Measurements from ENCODE around the gene ZNF175. TPM values are rescaled to one million over a fixed set of nuclear protein-coding genes. Genes with fewer than 3 reads are reported as not detected.

Gene ZNF175
- polyA plus RNA-seq (2011; rRNA removed) (6.4 and 7.5 TPM in 2 replicates), polyA plus RNA-seq (2017; fragmentation: RNase III; extraction: RNeasy Plus Mini Kit Qiagen cat#74134 plus additional on column Dnase treatment) (2.9 to 3.8 TPM (median 3.3 TPM) in 3 replicates), polyA minus RNA-seq (2011; rRNA and poly(A)+ RNA removed) (7.5 and 7.7 TPM in 2 replicates)
- polyA plus RNA-seq (2012; cell fraction: cytosol; rRNA removed): 1.3 and 1.7 TPM in 2 replicates
- 2.2 and 3.7 TPM in 2 replicates for polyA plus RNA-seq (2012; cell fraction: nucleus; rRNA removed)

DNA sequence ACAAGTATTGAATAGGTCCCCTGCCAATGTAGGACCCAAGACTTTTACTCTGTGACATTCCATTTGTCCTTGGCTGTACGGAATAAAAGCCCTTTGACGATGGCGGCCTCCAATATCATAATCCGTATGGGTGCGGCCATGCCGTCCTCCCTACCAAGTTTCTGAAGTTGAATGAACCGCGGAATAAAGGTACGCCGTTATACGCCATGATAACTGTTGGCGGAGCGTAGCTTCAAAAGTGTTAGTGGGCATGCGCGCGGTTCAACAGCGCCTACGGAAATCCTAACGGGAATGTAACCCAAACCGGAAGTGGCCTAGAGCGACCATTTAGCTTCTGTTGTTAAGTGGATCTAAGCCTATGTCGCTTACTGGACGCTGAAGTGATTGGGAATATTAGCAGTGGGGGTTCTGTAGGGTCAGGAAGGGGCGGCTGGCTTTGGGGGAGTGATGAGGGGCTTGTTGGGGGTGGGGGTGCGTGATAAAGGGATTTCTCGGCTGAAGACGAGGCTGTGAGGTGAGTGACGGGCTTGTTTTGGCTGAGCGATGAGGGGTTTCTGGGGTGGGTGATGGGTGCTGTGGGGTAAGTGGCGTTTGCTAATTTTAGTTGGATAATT lies at the start of gene ZNF175:
TSS of gene ZNF175 (plus strand) at position 322 of the 614 bp plus-strand sequence. CDS start 2,047 bp downstream, outside the sequence.
- peak within 1 kb of the TSS; percentile 60 to 83 for H3K27ac ChIP-seq
- TF ChIP-seq CEBPB (IDR thresholded peaks at IDR 0.05) (peak in 1 of 2 experiments; percentile 22; a peak in 1 of 4 replicates), NFE2L2 (conservative IDR thresholded peaks at IDR 0.05; ENCODE audit: low read length) (no peak), POLR2AphosphoS2 (conservative IDR thresholded peaks at IDR 0.05; ENCODE audit: low read length) (no peak), KDM1A (IDR thresholded peaks at IDR 0.05; ENCODE audit: low read depth) (peak; percentile 40; the same call in 1 of the 2 replicates), KDM5A (IDR thresholded peaks at IDR 0.05) (no peak), TP53 (CRISPR knock-in tag; IDR thresholded peaks at IDR 0.05) (no peak), EHMT2 (IDR thresholded peaks at IDR 0.05; ENCODE audit: low read depth) (peak; percentile 62; the same call in 1 of the 2 replicates), JUN (IDR thresholded peaks at IDR 0.05) (peak in 1 of 2 experiments; percentile 80; a peak in 1 of 5 replicates), PHF8 (IDR thresholded peaks at IDR 0.05; ENCODE audit: borderline replicate concordance, low read depth) (peak; percentile 61), POLR2A (IDR thresholded peaks at IDR 0.05; ENCODE audit: low read length) (peak; percentile 34; the same call in 1 of the 2 replicates), RCOR1 (IDR thresholded peaks at IDR 0.05; ENCODE audit: low read depth, low read length) (no peak), HOXB13 (CRISPR knock-in tag; IDR thresholded peaks at IDR 0.05; ENCODE audit: low read depth) (peak; percentile 60; the same call in 1 of the 2 replicates), GATA3 (IDR thresholded peaks at IDR 0.05; ENCODE audit: borderline replicate concordance) (peak; percentile 43; the same call in 1 of the 2 replicates), BHLHE40 (IDR thresholded peaks at IDR 0.05; ENCODE audit: low read depth, low read length) (no peak)
- TF ChIP-seq, protein P1, sequence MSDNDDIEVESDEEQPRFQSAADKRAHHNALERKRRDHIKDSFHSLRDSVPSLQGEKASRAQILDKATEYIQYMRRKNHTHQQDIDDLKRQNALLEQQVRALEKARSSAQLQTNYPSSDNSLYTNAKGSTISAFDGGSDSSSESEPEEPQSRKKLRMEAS (IDR thresholded peaks at IDR 0.05): peak; percentile 53; the same call in 1 of the 2 replicates
- TF ChIP-seq, protein P2, sequence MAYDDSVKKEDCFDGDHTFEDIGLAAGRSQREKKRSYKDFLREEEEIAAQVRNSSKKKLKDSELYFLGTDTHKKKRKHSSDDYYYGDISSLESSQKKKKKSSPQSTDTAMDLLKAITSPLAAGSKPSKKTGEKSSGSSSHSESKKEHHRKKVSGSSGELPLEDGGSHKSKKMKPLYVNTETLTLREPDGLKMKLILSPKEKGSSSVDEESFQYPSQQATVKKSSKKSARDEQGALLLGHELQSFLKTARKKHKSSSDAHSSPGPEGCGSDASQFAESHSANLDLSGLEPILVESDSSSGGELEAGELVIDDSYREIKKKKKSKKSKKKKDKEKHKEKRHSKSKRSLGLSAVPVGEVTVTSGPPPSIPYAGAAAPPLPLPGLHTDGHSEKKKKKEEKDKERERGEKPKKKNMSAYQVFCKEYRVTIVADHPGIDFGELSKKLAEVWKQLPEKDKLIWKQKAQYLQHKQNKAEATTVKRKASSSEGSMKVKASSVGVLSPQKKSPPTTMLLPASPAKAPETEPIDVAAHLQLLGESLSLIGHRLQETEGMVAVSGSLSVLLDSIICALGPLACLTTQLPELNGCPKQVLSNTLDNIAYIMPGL (CRISPR knock-in tag; IDR thresholded peaks at IDR 0.05; ENCODE audit: borderline replicate concordance): no peak
- TF ChIP-seq, protein P3, sequence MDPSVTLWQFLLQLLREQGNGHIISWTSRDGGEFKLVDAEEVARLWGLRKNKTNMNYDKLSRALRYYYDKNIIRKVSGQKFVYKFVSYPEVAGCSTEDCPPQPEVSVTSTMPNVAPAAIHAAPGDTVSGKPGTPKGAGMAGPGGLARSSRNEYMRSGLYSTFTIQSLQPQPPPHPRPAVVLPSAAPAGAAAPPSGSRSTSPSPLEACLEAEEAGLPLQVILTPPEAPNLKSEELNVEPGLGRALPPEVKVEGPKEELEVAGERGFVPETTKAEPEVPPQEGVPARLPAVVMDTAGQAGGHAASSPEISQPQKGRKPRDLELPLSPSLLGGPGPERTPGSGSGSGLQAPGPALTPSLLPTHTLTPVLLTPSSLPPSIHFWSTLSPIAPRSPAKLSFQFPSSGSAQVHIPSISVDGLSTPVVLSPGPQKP (IDR thresholded peaks at IDR 0.05; ENCODE audit: low read depth, low read length): no peak
- TF ChIP-seq, protein P4, sequence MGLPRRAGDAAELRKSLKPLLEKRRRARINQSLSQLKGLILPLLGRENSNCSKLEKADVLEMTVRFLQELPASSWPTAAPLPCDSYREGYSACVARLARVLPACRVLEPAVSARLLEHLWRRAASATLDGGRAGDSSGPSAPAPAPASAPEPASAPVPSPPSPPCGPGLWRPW (IDR thresholded peaks at IDR 0.05): no peak
- peak within 1 kb of the TSS; percentile 65 for H3K4me3 ChIP-seq
- ATAC-seq (peak; percentile 97 to 100), FAIRE-seq (peak; percentile 100), DNase-seq (ENCODE audit: low read depth in 1 of 2, low spot score in 1 of 2) (peak; percentile 95 to 99)
- 0 out of 3 replicates have a peak, but pooled peaks cover 4% of the 10 kb centered on the region for H3K4me1 ChIP-seq
- WGBS (ENCODE audit: missing lambda C conversion rate): 1% methylated on average over 30 of the region's 30 CpGs
- H3K9me3 ChIP-seq: peaks cover 25% of the 10 kb centered on the region
- CTCF ChIA-PET: interaction anchor here (0.6 kb wide), 2 partner anchors 176 to 201 kb away, joined by 3 read pairs; no protein-coding TSS in a partner anchor
- peak within 1 kb of the TSS; percentile 92 for H3K4me2 ChIP-seq
- POLR2A ChIA-PET: interaction anchor here (0.7 to 1.5 kb wide), 4 partner anchors 24 to 232 kb away, joined by 6 to 9 read pairs (median 8); no protein-coding TSS in a partner anchor

DNA sequence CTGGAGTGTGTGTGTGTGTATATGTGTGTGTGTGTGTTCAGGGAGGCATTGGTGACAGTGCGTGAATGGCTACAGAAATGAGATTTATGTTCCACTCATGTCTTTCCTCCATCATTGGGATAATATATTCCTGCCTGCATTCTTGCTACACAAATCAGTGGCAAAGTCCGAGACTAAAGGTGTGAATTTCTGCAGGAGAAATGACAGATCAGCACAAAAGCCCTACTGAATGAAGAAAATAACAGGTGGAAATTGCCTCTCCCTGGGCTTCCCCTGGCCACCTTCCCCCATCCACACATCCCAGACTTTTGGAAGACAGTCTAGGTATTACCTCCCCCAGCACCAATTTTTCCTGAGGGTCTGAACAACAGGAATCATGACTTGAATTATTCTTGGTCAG lies 49.7 kb upstream of the ZNF175 start:
- 21% methylated on average over 2 of the region's 2 CpGs for WGBS (ENCODE audit: missing lambda C conversion rate)
- Histone ChIP-seq H3K27ac (no peak overlapping the region), H3K4me2 (no peak overlapping the region), H3K4me1 (no peaks in the 10 kb centered on the region), H3K4me3 (no peak overlapping the region), H3K9me3 (peaks cover 13% of the 10 kb centered on the region; the same call in 2 of the 3 replicates)
- FAIRE-seq (no peak), DNase-seq (ENCODE audit: low read depth in 1 of 2, low spot score in 1 of 2) (no peak), ATAC-seq (no peak)
- ChIA-PET POLR2A (no interaction called here), CTCF (interaction anchor here (1.5 kb wide), 1 partner anchor 183 kb away, joined by 3 read pairs; no protein-coding TSS in a partner anchor)
- peak; percentile 62 for TF ChIP-seq MAFK (IDR thresholded peaks at IDR 0.05; ENCODE audit: partially characterized antibody)
- TF ChIP-seq TP53 (CRISPR knock-in tag; IDR thresholded peaks at IDR 0.05): no peak
- TF ChIP-seq RARB (CRISPR knock-in tag; IDR thresholded peaks at IDR 0.05): no peak

Measured in A549 (cell line).